Activated CD8-positive, alpha-beta memory T cell treated with anti-CD3 and anti-CD28 coated beads for 36 hours (primary cell): ENCODE data around the gene CTNNAL1. TPM values are rescaled to one million over a fixed set of nuclear protein-coding genes. Genes with fewer than 3 reads are reported as not detected.

Experiments used
- CTCF ChIA-PET: fragments of 350-600 bp; sonication (Branson Sonifier 250); formaldehyde crosslinking; loops from one replicate; lab custom pipeline; 2021; ENCODE audit warnings: antibody characterized with exemption; lab: Charles Lee
- POLR2A ChIA-PET: fragments of 350-600 bp; sonication (Branson Sonifier 250); formaldehyde crosslinking; loops from one replicate; lab custom pipeline; 2021; ENCODE audit warnings: antibody characterized with exemption; lab: Charles Lee
- total RNA-seq, 2 experiments: library from RNA; stranded (reverse); gene quantifications; one replicate each; pipeline ENCODE4 v1.2.3, GENCODE V29; 2021

The CTNNAL1 gene
- total RNA-seq, 2 experiments from 2014 or later = 20.9 to 21.0 TPM

DNA sequence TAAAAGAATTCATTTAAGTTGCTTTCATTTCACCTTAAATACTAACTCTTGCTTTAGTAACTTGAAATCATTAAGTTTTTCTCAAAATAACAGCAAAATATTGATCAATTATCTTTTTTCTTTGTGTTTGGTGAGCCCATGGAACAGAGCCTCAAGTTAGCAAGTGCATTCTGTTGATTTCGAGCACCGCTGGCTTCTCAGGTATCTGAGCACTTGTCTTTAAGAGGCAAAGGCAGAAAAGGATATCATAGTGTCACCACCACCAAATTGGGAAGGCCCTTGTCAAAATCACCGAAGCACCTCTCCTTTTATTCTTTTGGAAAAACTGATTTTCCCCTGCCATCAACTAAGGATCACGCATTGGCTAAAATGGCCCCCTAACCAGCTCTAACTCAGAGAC, 17.1 kb upstream of the CTNNAL1 start:
- ChIA-PET CTCF (interaction anchor here (0.6 kb wide), 1 partner anchor 201 kb away, joined by 3 read pairs; no protein-coding TSS in a partner anchor), POLR2A (interaction anchor here (0.6 kb wide), 1 partner anchor 298 kb away, joined by 7 read pairs; no protein-coding TSS in a partner anchor)

GRCh38 chr9:109028457-109028856, 15.2 kb upstream of the CTNNAL1 start:
- ChIA-PET CTCF (no interaction called here), POLR2A (no interaction called here)

- ChIA-PET CTCF (no interaction called here), POLR2A (no interaction called here)
These were observed 13.9 kb upstream of the CTNNAL1 start for GRCh38 chr9:109027176-109027575.

DNA sequence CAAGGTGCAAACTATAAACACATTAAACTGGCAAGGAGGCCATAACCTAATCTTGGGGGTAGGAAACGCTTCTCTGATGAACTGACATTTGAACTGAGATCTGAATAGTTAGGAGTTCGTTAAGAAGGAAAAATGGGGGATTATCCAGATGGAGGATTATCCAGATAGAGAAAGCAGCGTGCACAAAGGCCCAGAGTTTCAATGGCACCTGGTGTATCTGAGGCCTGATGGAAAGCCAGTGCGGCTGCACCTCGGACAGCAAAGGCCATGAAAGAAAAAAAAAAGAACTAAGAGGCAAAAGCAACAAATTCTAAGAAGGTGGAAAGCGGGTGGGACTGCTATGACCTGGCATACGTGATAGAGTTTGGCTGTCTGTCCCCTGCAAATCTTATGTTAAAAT, 13.0 kb upstream of the CTNNAL1 start:
- POLR2A ChIA-PET = no interaction called here
- CTCF ChIA-PET = no interaction called here

DNA sequence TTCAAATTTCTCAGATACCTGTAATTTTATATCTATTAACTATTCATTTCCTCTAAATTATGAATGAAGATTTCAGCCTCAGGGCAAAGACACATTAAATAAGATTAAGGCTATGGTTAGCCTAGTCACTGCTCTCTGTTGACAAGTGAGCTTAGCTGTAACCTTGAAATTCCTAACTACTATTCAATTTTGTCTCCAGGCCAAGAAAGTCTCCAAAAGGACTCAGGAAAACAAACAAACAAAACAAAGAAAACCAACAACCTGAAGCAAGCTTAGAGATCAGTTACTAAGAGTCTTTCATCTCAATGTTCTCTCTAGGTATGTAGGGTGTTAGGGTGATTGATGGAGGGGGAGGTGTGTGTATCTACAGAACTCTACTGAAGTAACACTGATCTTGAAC, 9.6 kb upstream of the CTNNAL1 start:
- ChIA-PET CTCF (interaction anchor here (0.7 kb wide), 1 partner anchor 50 kb away, joined by 3 read pairs; no protein-coding TSS in a partner anchor), POLR2A (no interaction called here)

DNA sequence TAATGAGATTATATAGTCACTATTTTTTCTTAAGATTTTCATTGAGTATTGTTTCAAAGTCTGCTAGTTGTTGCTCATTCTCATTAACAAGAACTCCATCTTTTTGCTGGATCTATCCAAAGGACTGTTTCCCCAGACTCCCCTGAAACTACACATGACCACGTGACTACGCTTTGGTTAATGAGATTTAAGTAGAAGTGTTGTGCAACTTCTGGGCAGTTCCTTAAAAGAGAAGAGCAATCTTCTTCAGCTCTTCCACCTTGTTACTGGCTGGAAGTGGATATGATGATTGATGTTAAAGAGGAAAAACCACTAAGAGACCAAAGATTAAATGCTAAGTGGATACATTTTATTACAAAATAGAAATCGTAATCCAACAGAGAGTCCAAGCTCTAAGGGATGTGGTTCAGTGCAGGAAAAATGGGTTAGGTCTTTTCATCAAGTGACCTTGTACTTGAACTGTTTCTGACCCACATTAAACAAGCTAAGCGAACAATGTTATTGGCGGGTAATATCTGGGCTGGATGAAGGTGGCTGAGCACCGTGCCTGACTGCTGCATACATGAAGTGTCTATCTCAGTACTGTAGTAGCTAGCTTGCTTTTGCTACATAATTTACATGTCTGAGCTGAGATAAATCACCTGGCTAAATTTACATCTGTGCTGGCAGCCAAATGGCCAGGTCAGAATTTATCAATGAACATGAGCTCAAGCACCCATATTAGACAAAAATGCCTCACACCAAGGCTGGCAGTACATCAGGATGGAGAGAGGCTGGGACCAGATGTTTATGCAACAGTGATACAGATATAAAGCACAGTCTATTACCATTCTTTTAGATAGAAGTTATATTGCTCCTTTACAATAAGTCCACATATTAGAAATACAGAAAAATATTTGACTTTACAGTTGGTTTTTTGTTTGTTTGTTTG, 7.5 kb upstream of the CTNNAL1 start:
- CTCF ChIA-PET = no interaction called here
- POLR2A ChIA-PET = no interaction called here

DNA sequence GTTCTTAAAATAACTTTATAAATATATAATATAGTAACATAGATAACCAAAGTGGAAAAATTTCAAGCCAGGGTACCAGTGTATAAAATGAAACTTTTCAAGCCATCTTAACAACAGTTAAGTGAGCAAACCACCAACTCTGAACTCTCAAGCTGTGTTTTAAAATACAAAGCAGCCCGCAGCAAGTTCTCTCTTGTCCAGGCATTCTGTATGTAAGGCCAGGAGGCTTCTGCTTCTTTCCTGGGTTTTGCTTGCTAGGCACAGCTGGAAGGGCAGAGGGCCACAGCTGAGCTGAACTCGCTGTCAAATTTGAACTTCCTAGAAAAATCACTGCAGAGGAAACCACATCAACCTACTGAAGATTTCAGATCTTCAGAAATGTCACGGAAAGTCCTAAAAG, 6.8 kb upstream of the CTNNAL1 start:
- CTCF ChIA-PET = no interaction called here

DNA sequence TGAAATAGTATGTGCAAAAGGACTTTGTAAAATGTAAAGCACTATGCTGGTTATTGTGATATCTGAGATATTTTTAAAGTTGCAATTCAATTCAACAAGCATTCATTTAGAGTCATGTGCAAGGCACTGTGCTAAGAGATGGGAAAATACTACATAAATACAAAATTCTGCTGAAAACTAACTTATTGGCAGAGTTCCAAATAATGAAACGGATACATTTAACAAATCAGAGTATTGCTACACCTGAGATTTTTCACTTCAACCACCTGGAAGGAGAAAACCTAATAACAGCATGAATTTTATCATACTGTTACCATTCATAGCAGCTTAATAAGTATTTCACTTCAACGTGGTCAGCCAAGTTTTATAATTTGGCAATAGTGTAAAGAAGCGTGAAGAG, 6.1 kb upstream of the CTNNAL1 start:
- POLR2A ChIA-PET = interaction anchor here (0.5 kb wide), 1 partner anchor 25 kb away, joined by 4 read pairs; no protein-coding TSS in a partner anchor

More for the DNA sequence above, 6.8 kb upstream of the CTNNAL1 start:
- POLR2A ChIA-PET = no interaction called here

GRCh38 chr9:109017493-109017892, 4.2 kb upstream of the CTNNAL1 start:
- ChIA-PET POLR2A (no interaction called here), CTCF (no interaction called here)

More for the DNA sequence above, 6.1 kb upstream of the CTNNAL1 start:
- CTCF ChIA-PET = no interaction called here

- ChIA-PET POLR2A (interaction anchor here (0.6 kb wide), 1 partner anchor 890 kb away, joined by 4 read pairs; no protein-coding TSS in a partner anchor), CTCF (no interaction called here)
These were observed 3.8 kb upstream of the CTNNAL1 start for GRCh38 chr9:109017061-109017460.

DNA sequence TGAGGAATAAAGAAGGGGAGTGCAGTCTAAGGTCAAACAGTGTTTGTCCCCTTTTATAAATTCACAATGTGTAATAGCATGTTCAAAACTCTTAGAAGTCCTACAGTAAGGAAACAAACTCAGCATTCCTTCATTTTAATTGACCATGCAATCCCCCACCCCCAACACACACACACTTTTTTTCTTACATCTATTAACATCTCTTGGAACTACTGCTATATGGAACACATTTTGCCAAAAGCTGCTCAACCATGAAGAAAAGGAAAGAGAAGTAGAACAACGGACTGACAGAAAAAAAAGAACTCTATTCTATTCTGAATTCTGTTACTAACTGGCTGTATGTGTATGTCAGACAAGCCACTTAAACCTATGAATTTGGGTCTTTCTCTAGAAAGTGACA, 2.8 kb upstream of the CTNNAL1 start:
- POLR2A ChIA-PET = no interaction called here
- CTCF ChIA-PET = no interaction called here

DNA sequence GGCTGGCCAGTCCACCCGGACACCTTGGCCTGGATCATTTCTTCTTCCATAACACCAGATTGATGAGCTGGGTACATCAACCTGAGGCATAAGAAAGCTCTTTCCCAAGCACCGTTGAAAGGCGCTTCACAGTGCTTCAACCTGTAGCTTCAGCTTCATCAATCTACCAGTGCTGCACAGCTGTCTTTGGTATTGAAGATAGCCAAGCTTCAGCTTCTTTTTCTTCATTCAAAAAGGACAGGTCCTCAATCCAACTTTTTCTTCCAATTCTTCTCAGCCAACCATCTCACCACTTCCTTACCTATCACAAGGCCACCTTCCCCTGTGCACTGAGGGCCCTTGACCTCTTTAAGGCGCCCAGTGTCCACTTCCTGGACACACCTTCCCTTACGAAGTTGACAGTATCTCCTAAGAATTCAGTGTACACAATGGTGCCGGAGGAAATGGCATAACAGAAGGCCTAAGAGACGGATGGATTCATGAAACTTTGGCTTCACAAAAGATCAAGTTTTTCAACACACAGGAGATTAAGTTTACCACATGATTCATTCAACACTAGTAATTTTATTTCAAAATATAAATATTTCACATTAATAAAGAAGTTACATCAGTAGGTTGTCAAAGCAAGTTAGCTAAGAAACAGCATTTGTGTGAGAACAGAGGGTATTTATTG, 1.4 kb upstream of the CTNNAL1 start:
- CTCF ChIA-PET = no interaction called here
- POLR2A ChIA-PET = no interaction called here

DNA sequence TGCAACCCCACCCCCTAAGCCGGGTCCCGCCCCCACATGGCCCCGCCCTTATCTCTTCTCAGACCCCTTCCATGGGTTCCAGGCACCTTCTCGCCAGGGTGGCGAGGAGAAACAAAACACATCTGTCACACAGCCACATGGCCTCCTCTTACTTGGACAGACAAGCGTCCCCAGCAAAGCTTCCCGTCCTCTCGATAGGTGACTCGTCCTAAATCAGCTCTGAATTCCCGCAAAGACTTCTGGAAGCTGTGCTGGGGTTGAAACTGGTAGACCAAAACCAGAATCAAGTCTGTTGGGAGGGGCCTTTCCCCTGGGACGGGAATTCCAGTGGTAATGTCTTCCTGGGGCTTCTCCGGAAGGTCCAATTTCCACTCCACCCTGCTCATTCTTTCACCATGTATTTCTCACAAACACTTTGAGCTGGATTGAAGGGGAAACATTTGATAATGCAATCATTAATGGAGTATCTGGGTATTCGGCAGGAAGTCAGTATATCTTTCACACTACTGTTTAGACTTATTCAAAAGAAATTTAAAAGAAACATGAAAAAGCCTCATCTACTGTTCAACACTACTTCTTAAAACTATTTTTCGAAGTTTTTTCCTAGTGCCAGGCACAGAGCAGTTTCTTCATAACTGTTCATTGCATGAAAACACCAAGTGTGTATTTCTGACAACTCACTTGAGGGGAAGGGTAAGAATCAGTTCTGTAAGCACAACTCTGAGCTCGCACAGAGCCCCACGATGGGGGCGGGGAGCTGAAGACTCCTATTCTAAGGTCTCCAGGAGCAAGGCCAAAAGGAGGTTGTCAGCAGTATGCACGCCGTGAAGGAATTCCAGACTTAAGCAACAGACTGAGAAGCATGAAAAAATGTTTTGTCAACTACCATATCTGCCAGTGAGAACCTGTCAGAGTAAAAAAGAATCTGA, 644 bp upstream of the CTNNAL1 start:
- ChIA-PET CTCF (no interaction called here), POLR2A (interaction anchor here (0.7 kb wide), 1 partner anchor 106 kb away, joined by 3 read pairs; the partner anchor contains the start of gene TMEM245)

DNA sequence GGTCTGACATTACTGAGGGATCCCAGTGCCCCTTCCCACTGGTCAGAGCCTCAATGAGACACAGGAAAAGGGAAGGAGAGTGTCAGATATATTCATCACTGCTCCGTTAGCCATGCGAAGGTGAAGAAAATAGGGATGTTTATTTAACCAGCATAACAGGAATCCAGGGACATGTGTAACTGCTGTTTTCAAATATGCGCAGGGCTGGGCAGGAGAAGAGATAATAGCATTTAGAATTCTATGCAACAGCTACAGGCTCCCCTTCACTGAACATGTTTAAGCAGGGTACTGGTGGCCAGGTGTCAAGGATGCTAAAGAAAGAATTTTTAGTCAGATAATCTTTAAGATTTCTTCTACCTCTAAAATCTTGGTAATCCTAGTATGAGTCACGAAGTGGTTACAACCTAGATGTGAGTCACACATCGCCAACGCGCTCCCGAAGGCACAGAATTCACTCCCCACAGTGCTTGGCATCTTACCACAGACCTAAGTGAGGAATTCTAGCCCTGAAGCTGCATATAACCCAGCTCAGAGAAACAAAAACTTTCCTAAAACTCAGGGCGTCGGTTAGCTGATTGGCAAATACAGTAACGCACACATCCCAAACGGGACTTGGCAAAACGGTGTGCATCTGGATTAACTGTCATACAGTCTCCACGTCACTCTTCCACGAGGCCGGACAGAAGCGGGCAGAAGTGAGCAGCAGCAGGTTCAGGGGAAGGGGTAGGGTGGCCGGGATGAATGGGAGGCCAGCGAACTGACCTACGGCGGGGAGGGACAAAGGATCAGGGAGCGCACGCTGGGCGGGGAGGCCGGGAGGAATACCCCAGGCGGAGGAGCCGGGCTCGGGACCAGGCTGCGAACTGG, 1.1 kb downstream of the CTNNAL1 start:
- ChIA-PET CTCF (no interaction called here), POLR2A (no interaction called here)

DNA sequence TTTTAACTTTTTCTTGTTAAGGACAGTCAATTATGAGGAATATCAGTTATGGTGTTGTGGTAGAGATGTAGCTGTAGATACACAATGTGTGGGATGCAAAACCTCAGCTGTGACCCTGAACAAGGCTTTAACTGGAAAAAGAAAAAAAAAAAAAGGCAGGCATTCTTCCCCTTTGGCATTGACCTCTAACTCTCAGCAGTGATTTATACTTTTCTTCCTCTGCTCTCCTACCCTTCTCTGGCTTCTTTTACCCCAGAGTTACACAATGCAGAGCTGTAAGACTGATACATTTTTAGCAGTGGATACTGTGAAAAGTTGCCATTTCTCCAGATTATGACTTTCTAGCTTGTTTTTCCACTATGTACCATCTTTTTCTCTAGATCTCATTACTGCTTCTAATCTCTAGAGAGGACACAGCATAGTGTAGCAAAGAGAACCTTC, 2.0 kb downstream of the CTNNAL1 start:
- CTCF ChIA-PET = no interaction called here
- POLR2A ChIA-PET = interaction anchor here (1.3 kb wide), 1 partner anchor 109 kb away, joined by 5 read pairs; the partner anchor contains the start of gene TMEM245

DNA sequence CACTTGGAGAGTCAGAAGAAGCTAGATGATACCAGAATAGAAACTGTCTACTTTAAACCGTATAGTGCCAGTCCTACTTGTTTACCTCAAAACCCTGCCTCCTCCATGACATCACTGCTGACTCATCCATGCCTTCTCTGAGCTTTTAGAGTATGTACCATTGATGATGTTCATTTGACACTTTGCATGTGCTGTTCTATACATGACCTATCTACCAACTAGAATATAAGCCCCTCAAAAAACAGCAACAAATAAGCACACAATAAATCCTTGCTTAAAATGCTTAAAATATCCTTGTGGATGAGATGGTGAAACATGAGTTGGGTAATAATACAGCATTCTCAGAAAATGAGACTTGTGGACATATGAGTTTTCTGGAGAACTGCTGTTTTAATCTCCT, 2.6 kb downstream of the CTNNAL1 start:
- POLR2A ChIA-PET = interaction anchor here (1.3 kb wide), 1 partner anchor 109 kb away, joined by 5 read pairs; the partner anchor contains the start of gene TMEM245

GRCh38 chr9:109005678-109006077, 7.6 kb downstream of the CTNNAL1 start:
- ChIA-PET CTCF (no interaction called here), POLR2A (no interaction called here)

More for the DNA sequence above, 2.6 kb downstream of the CTNNAL1 start:
- CTCF ChIA-PET = no interaction called here

- POLR2A ChIA-PET = no interaction called here
- CTCF ChIA-PET = no interaction called here
These were observed 10.2 kb downstream of the CTNNAL1 start for GRCh38 chr9:109003116-109003515.
